ENCODE data around the gene PAPSS1. TPM values are rescaled to one million over a fixed set of nuclear protein-coding genes. Genes with fewer than 3 reads are reported as not detected.

The PAPSS1 gene
- total and polyA plus RNA-seq, 9 of the 15 experiments (the other 6 are each of a cell fraction or from before 2014, with no cell fraction given): 21.1 to 53.9 (median 41.9) TPM

- TF ChIP-seq RERE (CRISPR knock-in tag; IDR thresholded peaks at IDR 0.05; ENCODE audit: borderline replicate concordance) (no peak), HDAC1 (IDR thresholded peaks at IDR 0.05) (no peak), THRB (CRISPR knock-in tag; conservative IDR thresholded peaks at IDR 0.05) (no peak), PML (IDR thresholded peaks at IDR 0.05; ENCODE audit: low read length) (no peak), SREBF2 (CRISPR knock-in tag; IDR thresholded peaks at IDR 0.05) (no peak), PCBP1 (IDR thresholded peaks at IDR 0.05; ENCODE audit: low read depth, low read length, poor library complexity, severe bottlenecking) (no peak)
These were observed 55.0 kb downstream of the PAPSS1 start (continued) for GRCh38 chr4:107665001-107665400.

All from K562 (cell line).